GM19238 (cell line): ENCODE results near the gene RRP36.
A peak's percentile ranks its signal among the peaks of the same experiment; 100 is the strongest.
"Not testable (repeated sequence)": the region's sequence is repeated elsewhere in the genome, so short reads cannot be mapped to it uniquely, and the experiment has no call there.

Source experiments
- DNase-seq: peaks from one replicate; pipeline ENCODE4 v3.0.0; 2011; ENCODE audit warnings: low spot score; ENCODE audit not compliant: insufficient read length

The RRP36 gene

GRCh38 chr6:43021270-43022047, at the start of gene RRP36:
Gene RRP36, plus strand, starts transcription at chr6:43021623. Its CDS starts 32 bp downstream, at chr6:43021655.
- DNase-seq: peak; percentile 88

- no peak for DNase-seq
Observed at GRCh38 chr6:42971746-42972327, 49.6 kb upstream of the RRP36 start.

- no peak for DNase-seq
Observed at GRCh38 chr6:42973926-42974325, 47.5 kb upstream of the RRP36 start.

- no peak for DNase-seq
Observed at GRCh38 chr6:42974919-42975505, 46.4 kb upstream of the RRP36 start.

GRCh38 chr6:42978487-42978838, 43.0 kb upstream of the RRP36 start:
- DNase-seq: no peak

GRCh38 chr6:42978839-42979522, 42.4 kb upstream of the RRP36 start, which contains the start of gene PEX6:
Gene PEX6, minus strand, starts transcription at chr6:42979181. Its CDS starts 31 bp downstream, at chr6:42979150.
- peak; percentile 96 for DNase-seq

GRCh38 chr6:42979523-42980177, 41.8 kb upstream of the RRP36 start:
- DNase-seq: no peak

- no peak for DNase-seq
Observed at GRCh38 chr6:42981836-42982235, 39.6 kb upstream of the RRP36 start.

GRCh38 chr6:42984001-42984923, 37.2 kb upstream of the RRP36 start, which contains the start of gene PPP2R5D:
Gene PPP2R5D, plus strand, starts transcription at chr6:42984570. Its CDS starts 108 bp downstream, at chr6:42984678.
- DNase-seq: peak; percentile 92

- peak; percentile 12 for DNase-seq
Observed at GRCh38 chr6:42984924-42985475, 36.4 kb upstream of the RRP36 start.

- no peak for DNase-seq
Observed at GRCh38 chr6:42987533-42988451, 33.6 kb upstream of the RRP36 start.

GRCh38 chr6:42988486-42989020, 32.9 kb upstream of the RRP36 start:
- DNase-seq: no peak

- DNase-seq: no peak
Observed at GRCh38 chr6:42989923-42990322, 31.5 kb upstream of the RRP36 start.

GRCh38 chr6:42993445-42993844, 28.0 kb upstream of the RRP36 start:
- DNase-seq: no peak

- no peak for DNase-seq
Observed at GRCh38 chr6:42996513-42996912, 24.9 kb upstream of the RRP36 start.

GRCh38 chr6:42998205-42998604, 23.2 kb upstream of the RRP36 start:
- DNase-seq: not testable (repeated sequence)

- DNase-seq: no peak
Observed at GRCh38 chr6:43001843-43002242, 19.6 kb upstream of the RRP36 start.

- no peak for DNase-seq
Observed at GRCh38 chr6:43005844-43006243, 15.6 kb upstream of the RRP36 start.

GRCh38 chr6:43006251-43006650, 15.2 kb upstream of the RRP36 start:
- DNase-seq: no peak
